ENCODE data around the gene CABP5. TPM values are rescaled to one million over a fixed set of nuclear protein-coding genes. Genes with fewer than 3 reads are reported as not detected.

CABP5 gene
- total RNA-seq, 6 donors from 2014 or later: not detected

DNA sequence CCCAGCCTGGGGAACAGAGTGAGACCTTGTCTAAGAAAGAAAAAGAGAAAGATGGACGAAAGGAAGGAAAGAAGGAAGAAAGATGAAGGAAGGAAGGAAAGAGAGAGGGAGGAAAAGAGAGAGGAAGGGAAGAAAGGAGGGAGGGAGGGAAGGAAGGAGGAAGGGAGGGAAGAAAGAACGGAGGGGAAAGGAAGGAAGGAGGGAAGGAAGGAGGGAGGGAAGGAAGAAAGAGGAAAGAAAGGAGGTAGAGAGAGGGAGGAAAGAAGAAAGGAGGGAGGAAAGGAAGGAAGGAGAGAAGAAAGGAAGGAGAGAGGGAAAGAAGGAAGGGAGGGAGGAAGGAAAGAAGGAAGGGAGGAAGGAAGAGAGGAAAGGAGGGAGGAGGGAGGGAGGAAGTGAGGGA is 20.9 kb downstream of the CABP5 start:
- 59 to 65% methylated on average over 2 of the region's 2 CpGs for WGBS, 2 donors
- H3K4me1 ChIP-seq: no peaks in the 10 kb centered on the region
- no peak overlapping the region for H3K4me3 ChIP-seq
- H3K27me3 ChIP-seq: no peaks in the 10 kb centered on the region
- no peaks in the 10 kb centered on the region for H3K36me3 ChIP-seq
- TF ChIP-seq EP300 (IDR thresholded peaks at IDR 0.05): no peak
- TF ChIP-seq POLR2A (IDR thresholded peaks at IDR 0.05): no peak
- no peak for TF ChIP-seq POLR2AphosphoS5 (IDR thresholded peaks at IDR 0.05)
- TF ChIP-seq, protein P1, sequence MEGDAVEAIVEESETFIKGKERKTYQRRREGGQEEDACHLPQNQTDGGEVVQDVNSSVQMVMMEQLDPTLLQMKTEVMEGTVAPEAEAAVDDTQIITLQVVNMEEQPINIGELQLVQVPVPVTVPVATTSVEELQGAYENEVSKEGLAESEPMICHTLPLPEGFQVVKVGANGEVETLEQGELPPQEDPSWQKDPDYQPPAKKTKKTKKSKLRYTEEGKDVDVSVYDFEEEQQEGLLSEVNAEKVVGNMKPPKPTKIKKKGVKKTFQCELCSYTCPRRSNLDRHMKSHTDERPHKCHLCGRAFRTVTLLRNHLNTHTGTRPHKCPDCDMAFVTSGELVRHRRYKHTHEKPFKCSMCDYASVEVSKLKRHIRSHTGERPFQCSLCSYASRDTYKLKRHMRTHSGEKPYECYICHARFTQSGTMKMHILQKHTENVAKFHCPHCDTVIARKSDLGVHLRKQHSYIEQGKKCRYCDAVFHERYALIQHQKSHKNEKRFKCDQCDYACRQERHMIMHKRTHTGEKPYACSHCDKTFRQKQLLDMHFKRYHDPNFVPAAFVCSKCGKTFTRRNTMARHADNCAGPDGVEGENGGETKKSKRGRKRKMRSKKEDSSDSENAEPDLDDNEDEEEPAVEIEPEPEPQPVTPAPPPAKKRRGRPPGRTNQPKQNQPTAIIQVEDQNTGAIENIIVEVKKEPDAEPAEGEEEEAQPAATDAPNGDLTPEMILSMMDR (IDR thresholded peaks at IDR 0.05): no peak
- H3K9me3 ChIP-seq: no peaks in the 10 kb centered on the region
- ATAC-seq (ENCODE audit: low FRiP score in 2 of 2) (no peak), DNase-seq (no peak)
- no peak overlapping the region for H3K27ac ChIP-seq

DNA sequence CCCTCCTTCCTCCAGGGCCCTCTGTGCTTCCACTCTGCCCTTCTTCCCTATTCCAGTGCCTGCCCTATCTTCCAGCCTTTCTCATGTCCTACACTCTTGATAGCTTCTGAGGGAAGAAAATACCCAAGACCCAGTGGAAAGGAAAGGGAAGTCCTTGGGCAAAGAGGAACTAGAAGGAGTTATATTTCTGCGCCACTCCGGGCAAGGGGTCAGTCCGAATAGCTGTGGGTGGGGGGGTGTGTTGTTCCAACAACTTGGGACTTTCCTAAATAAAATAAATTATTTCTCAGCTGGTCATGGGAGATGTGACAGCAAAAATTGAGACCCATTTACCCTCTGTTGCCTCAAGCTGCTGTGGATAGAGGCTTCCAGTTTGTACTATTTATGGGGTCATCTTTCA is 23.2 kb downstream of the CABP5 start:
- Histone ChIP-seq H3K27ac (no peak overlapping the region), H3K4me3 (no peak overlapping the region), H3K4me1 (no peaks in the 10 kb centered on the region), H3K36me3 (no peaks in the 10 kb centered on the region), H3K9me3 (no peaks in the 10 kb centered on the region), H3K27me3 (no peaks in the 10 kb centered on the region)
- TF ChIP-seq POLR2A (IDR thresholded peaks at IDR 0.05): no peak
- TF ChIP-seq POLR2AphosphoS5 (IDR thresholded peaks at IDR 0.05): no peak
- TF ChIP-seq EP300 (IDR thresholded peaks at IDR 0.05): no peak
- TF ChIP-seq, protein P1 (IDR thresholded peaks at IDR 0.05): no peak
- DNase-seq (no peak), ATAC-seq (ENCODE audit: low FRiP score in 2 of 2) (no peak)
- 57 to 68% methylated on average over 3 of the region's 3 CpGs for WGBS, 2 donors

DNA sequence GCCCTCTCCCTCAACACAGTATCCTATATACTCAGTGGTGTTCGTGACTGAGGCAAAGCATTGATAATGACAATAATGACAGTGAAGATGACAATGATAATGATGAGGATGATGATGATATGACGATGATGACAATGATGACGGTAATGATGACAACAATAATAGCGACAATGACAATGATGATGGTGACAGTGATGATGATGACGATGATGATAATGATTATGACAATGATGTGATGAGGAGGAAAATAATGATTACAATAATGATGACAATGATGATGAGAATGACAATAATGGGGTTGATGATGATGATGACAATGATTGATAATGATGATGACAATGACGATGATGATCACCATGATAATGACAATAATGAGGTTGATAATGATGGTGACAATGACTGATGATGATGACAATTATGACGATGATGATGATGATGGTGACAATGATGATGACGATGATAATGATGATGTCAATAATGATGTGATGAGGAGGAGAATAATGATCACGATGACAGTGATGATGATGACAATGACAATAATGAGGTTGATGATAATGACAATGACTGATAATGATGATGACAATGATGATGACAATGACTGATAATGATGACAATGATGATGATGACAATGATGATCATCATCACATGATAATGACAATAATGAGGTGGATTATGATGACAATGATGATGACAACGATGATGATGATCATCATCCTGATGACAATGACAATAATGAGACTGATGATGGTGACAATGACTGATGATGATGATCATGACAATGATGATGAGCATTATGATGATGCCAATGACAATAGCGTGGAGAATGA is 32.7 kb downstream of the CABP5 start:
- no peaks in the 10 kb centered on the region for H3K27me3 ChIP-seq
- no peaks in the 10 kb centered on the region for H3K36me3 ChIP-seq
- no peak for TF ChIP-seq EP300 (IDR thresholded peaks at IDR 0.05)
- TF ChIP-seq, protein P1 (IDR thresholded peaks at IDR 0.05): no peak
- TF ChIP-seq POLR2A (IDR thresholded peaks at IDR 0.05): no peak
- TF ChIP-seq POLR2AphosphoS5 (IDR thresholded peaks at IDR 0.05): no peak
- no peak overlapping the region for H3K4me3 ChIP-seq
- ATAC-seq (ENCODE audit: low FRiP score in 2 of 2) (no peak), DNase-seq (no peak)
- H3K9me3 ChIP-seq: peaks cover 0 to 4% (median 2%) of the 10 kb centered on the region in 4 donors
- H3K4me1 ChIP-seq: no peaks in the 10 kb centered on the region
- no peak overlapping the region for H3K27ac ChIP-seq
- WGBS, 2 donors: 85 to 93% methylated on average over 11 of the region's 11 CpGs

DNA sequence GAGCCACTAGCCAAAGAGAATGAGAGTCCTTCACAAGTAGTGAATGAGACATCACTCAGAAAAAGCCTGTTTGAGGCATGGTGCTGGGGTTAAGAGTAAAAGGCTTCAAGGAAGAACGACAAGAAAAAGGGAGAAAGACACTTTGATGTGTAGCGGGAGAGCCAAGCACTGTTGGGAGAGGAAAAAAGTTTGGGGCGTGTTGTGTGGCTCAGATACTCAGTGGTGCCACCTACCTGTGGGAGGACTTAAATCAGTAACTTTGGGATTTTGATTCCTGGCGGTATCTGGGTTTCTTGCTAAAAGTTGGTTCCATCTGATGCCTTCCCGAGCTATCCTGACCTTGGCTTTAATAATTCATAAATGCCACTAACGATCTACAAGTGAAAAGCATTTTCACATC is 37.1 kb downstream of the CABP5 start:
- peaks cover 0 to 4% (median 2%) of the 10 kb centered on the region in 4 donors for H3K9me3 ChIP-seq
- H3K27me3 ChIP-seq: no peaks in the 10 kb centered on the region
- 72 to 77% methylated on average over 6 of the region's 6 CpGs for WGBS, 2 donors
- H3K27ac ChIP-seq: no peak overlapping the region
- H3K4me1 ChIP-seq: no peaks in the 10 kb centered on the region
- no peak overlapping the region for H3K4me3 ChIP-seq
- no peaks in the 10 kb centered on the region for H3K36me3 ChIP-seq
- no peak for TF ChIP-seq POLR2A (IDR thresholded peaks at IDR 0.05)
- TF ChIP-seq, protein P1 (IDR thresholded peaks at IDR 0.05): no peak
- no peak for TF ChIP-seq EP300 (IDR thresholded peaks at IDR 0.05)
- TF ChIP-seq POLR2AphosphoS5 (IDR thresholded peaks at IDR 0.05): no peak
- ATAC-seq (ENCODE audit: low FRiP score in 2 of 2): no peak
- no peak for DNase-seq

DNA sequence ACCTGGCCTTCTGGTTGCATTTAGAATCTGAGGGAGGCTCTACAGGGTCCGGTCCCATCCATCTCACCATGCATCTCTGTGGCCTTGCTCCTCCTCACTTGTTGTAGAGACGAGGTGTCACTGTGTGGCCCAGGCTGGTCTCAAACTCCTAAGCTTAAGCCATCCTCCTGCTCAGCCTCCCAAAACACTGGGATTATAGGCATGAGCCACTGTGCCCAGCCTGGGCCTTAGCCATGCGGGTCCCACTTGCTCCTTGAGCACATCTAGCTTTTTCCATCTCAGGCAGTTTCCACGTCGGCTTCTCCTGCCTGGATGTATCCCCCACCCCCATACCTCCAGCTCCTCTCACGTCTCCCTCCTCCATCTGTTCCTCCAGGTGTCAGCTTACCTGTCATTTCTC is 39.6 kb downstream of the CABP5 start:
- Histone ChIP-seq H3K4me3 (no peak overlapping the region), H3K9me3 (peaks cover 0 to 3% (median 0%) of the 10 kb centered on the region in 4 donors), H3K36me3 (no peaks in the 10 kb centered on the region), H3K27ac (no peak overlapping the region), H3K4me1 (no peaks in the 10 kb centered on the region), H3K27me3 (no peaks in the 10 kb centered on the region)
- DNase-seq (no peak), ATAC-seq (ENCODE audit: low FRiP score in 2 of 2) (no peak)
- no peak for TF ChIP-seq POLR2AphosphoS5 (IDR thresholded peaks at IDR 0.05)
- 76 to 80% methylated on average over 6 of the region's 6 CpGs for WGBS, 2 donors

Measured in upper lobe of left lung (tissue), 6 donors.